Immature natural killer cell (primary cell): Measurements from ENCODE around the gene CPEB3. TPM values are rescaled to one million over a fixed set of nuclear protein-coding genes. Genes with fewer than 3 reads are reported as not detected.
"Not testable (repeated sequence)": the region's sequence is repeated elsewhere in the genome, so short reads cannot be mapped to it uniquely, and the experiment has no call there.

ENCODE experiments used
- DNase-seq, 3 donors: peaks; one replicate each; pipeline ENCODE4 v3.0.0; 2022; ENCODE audit warnings: mixed read lengths in 1 of 3
- H3K27ac Mint-ChIP-seq, 6 donors: one replicate each; pipeline ENCODE4 v1.8.0; 2020; ENCODE audit warnings: mixed read lengths in 6 of 6, mild to moderate bottlenecking in 5 of 6, inconsistent platforms in 4 of 6, moderate library complexity in 3 of 6
- H3K27me3 Mint-ChIP-seq, 3 donors: one replicate each; pipeline ENCODE4 v1.8.0; 2020 to 2021; ENCODE audit warnings: low read depth in 3 of 3, mild to moderate bottlenecking in 3 of 3, mixed read lengths in 3 of 3, moderate library complexity in 3 of 3, inconsistent platforms in 1 of 3
- H3K36me3 Mint-ChIP-seq, 3 donors: one replicate each; pipeline ENCODE4 v1.8.0; 2020; ENCODE audit warnings: mixed read lengths in 3 of 3, inconsistent platforms in 2 of 3, mild to moderate bottlenecking in 2 of 3
- H3K4me1 Mint-ChIP-seq, 2 donors: one replicate each; pipeline ENCODE4 v1.8.0; 2020; ENCODE audit warnings: inconsistent platforms in 2 of 2, mild to moderate bottlenecking in 2 of 2, mixed read lengths in 2 of 2, moderate library complexity in 1 of 2
- H3K4me3 Mint-ChIP-seq, 5 donors: one replicate each; pipeline ENCODE4 v1.8.0; 2020; ENCODE audit warnings: mild to moderate bottlenecking in 5 of 5, mixed read lengths in 5 of 5, inconsistent platforms in 3 of 5, moderate library complexity in 3 of 5
- H3K9me3 Mint-ChIP-seq, 6 donors: one replicate each; pipeline ENCODE4 v1.8.0; 2020; ENCODE audit warnings: mild to moderate bottlenecking in 6 of 6, mixed read lengths in 6 of 6, inconsistent platforms in 4 of 6, moderate library complexity in 3 of 6
- polyA plus RNA-seq, 3 donors: library from polyadenylated mRNA; unstranded; fragments of 300-500 nt; fragmentation: Illumina TruSeq; gene quantifications; one replicate each; pipeline ENCODE4 v1.2.3, GENCODE V29; 2021

The CPEB3 gene
- polyA plus RNA-seq, 3 donors from 2014 or later, result 0.63 to 1.1 TPM; not detected in 1

DNA sequence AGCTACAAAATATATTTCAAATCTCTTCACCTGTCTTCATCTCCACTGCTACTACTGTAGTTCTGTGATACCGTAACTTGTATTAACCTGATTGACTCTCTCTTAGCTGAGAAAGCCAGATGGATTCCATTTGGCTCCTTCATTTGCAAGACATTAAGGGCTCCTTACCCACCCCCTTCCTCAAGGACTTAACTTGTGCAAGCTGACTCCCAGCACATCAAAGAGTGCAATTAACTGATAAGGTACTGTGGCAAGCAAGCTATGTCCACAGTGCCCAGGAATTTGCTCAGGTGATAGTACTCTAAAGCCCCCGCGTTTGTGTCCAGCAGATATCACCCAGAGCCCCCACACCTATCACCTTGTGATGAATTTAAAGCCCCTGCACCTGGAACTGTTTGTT is 257.8 kb downstream of the CPEB3 start:
- not testable (repeated sequence) for H3K4me3 Mint-ChIP-seq, DNase-seq, H3K9me3 Mint-ChIP-seq, H3K4me1 Mint-ChIP-seq, H3K27me3 Mint-ChIP-seq
- H3K36me3 Mint-ChIP-seq, result peaks cover 22 to 32% (median 29%) of the 10 kb centered on the region in 3 donors
- H3K27ac Mint-ChIP-seq, result peak overlapping the region in 2 of 6 donors; percentile 34 to 68

DNA sequence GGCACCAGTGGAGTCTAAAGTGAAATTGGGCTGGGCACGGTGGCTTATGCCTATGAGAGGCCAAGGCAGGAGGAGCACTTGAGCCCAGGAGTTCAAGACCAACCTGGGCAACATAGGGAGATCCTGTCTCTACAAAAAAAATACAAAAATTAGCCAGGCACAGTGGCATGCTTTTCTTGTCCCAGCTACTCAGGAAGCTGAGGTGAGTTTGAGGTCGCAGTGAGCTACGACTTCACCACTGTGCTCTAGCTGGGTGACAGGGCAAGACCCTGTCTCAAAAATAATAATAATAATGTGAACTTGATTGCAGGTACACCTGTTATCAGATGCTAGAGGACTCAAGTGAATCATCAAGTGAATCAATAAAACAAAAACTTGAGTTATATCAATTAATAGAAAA is 259.3 kb downstream of the CPEB3 start:
- DNase-seq, result no peak
- H3K4me1 Mint-ChIP-seq, result no peaks in the 10 kb centered on the region
- H3K27ac Mint-ChIP-seq, result no peak overlapping the region
- no peaks in the 10 kb centered on the region for H3K9me3 Mint-ChIP-seq
- H3K36me3 Mint-ChIP-seq, result peaks cover 36 to 39% (median 36%) of the 10 kb centered on the region in 3 donors
- no peak overlapping the region for H3K4me3 Mint-ChIP-seq
- peaks cover 0 to 1% (median 0%) of the 10 kb centered on the region in 3 donors for H3K27me3 Mint-ChIP-seq

- Mint-ChIP-seq H3K27ac (peak overlapping the region in 1 of 6 donors; percentile 49), H3K27me3 (no peaks in the 10 kb centered on the region)
Measured at GRCh38 chr10:92027141-92027540, 263.7 kb downstream of the CPEB3 start.

GRCh38 chr10:92025340-92025739 is 265.5 kb downstream of the CPEB3 start:
- peaks cover 22 to 49% (median 32%) of the 10 kb centered on the region in 3 donors for H3K36me3 Mint-ChIP-seq
- H3K27me3 Mint-ChIP-seq, DNase-seq, H3K27ac Mint-ChIP-seq, H3K4me1 Mint-ChIP-seq, H3K4me3 Mint-ChIP-seq, H3K9me3 Mint-ChIP-seq: not testable (repeated sequence)

More at GRCh38 chr10:92027141-92027540, 263.7 kb downstream of the CPEB3 start:
- Mint-ChIP-seq H3K4me1 (no peaks in the 10 kb centered on the region), H3K36me3 (peaks cover 23 to 49% (median 23%) of the 10 kb centered on the region in 3 donors), H3K9me3 (no peaks in the 10 kb centered on the region), H3K4me3 (no peak overlapping the region)
- no peak for DNase-seq

- Mint-ChIP-seq H3K36me3 (peaks cover 23 to 53% (median 35%) of the 10 kb centered on the region in 3 donors), H3K27me3 (no peaks in the 10 kb centered on the region), H3K9me3 (no peaks in the 10 kb centered on the region), H3K27ac (no peak overlapping the region), H3K4me1 (no peaks in the 10 kb centered on the region), H3K4me3 (no peak overlapping the region)
- DNase-seq, result no peak
Measured at GRCh38 chr10:92024700-92025099, 266.2 kb downstream of the CPEB3 start.

DNA sequence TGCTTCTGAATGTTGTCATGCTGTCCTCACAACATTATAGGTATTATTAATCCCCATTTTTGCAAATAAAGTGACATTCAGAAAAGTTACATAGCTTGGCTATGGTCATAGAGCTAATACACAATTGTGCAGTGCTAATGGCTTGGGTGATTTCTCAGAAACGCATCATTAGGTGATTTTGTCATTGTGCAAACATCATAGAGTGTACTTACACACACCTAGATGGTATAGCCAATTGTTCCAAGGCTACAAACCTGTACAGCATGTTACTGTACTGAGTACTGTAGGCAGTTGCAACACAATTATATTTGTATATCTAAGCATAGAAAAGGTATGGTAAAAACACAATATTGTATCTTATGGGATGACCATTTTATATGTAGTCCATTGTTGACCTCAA is 276.3 kb downstream of the CPEB3 start:
- H3K36me3 Mint-ChIP-seq, result peaks cover 28 to 40% (median 35%) of the 10 kb centered on the region in 3 donors
- no peaks in the 10 kb centered on the region for H3K9me3 Mint-ChIP-seq
- peaks cover 0 to 1% (median 0%) of the 10 kb centered on the region in 3 donors for H3K27me3 Mint-ChIP-seq
- DNase-seq, result no peak
- peaks cover 12 to 20% of the 10 kb centered on the region in 2 donors for H3K4me1 Mint-ChIP-seq
- no peak overlapping the region for H3K27ac Mint-ChIP-seq
- no peak overlapping the region for H3K4me3 Mint-ChIP-seq

GRCh38 chr10:92011560-92012214 is 279.2 kb downstream of the CPEB3 start:
- Mint-ChIP-seq H3K4me3 (no peak overlapping the region), H3K9me3 (no peaks in the 10 kb centered on the region), H3K27ac (peak overlapping the region in 3 of 6 donors; percentile 3 to 33 (median 14)), H3K4me1 (peaks cover 25 to 42% of the 10 kb centered on the region in 2 donors), H3K27me3 (peaks cover 0 to 2% (median 0%) of the 10 kb centered on the region in 3 donors), H3K36me3 (peaks cover 11 to 24% (median 23%) of the 10 kb centered on the region in 3 donors)
- no peak for DNase-seq

DNA sequence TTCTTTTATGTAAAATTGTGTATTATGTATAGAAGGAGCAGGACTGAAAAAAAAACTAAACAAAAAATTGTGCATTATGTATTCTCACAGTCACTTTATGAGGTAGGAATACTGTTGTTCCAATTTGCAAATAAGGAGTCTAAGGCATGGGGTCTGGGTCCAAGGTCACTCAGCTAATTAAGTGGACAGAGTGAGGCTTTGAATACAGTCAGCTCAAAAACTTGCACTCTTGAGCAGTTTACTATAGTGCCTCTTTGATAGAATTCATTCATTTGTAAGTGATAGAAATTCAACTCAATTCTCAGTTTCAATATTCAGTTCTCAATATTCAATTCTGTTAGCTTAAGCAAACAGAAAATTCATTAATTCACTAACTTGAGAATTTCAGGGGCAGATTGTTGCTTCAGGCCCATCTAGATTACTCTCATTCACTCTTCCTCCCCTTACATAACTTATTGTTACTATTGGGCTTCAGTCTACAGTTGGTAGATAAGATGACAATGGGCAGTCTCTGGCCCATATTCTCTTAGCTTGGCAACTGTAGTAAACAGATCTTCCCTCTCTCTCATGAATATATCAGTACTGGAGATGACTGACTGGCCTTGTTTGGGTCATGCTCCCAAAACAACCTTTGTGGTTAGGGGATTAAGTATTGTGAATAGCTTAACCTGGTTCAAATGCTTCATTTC is 280.7 kb downstream of the CPEB3 start:
- Mint-ChIP-seq H3K4me3 (no peak overlapping the region), H3K36me3 (peaks cover 13 to 31% (median 25%) of the 10 kb centered on the region in 3 donors), H3K27me3 (peaks cover 0 to 2% (median 0%) of the 10 kb centered on the region in 3 donors), H3K4me1 (peaks cover 25 to 42% of the 10 kb centered on the region in 2 donors), H3K27ac (peak overlapping the region in 3 of 6 donors; percentile 40 to 67 (median 66)), H3K9me3 (no peaks in the 10 kb centered on the region)
- DNase-seq, result no peak

GRCh38 chr10:92009445-92009844 is 281.4 kb downstream of the CPEB3 start:
- Mint-ChIP-seq H3K27me3 (peaks cover 0 to 2% (median 0%) of the 10 kb centered on the region in 3 donors), H3K36me3 (peaks cover 19 to 31% (median 30%) of the 10 kb centered on the region in 3 donors), H3K4me1 (peaks cover 25 to 42% of the 10 kb centered on the region in 2 donors), H3K9me3 (no peaks in the 10 kb centered on the region), H3K27ac (peak overlapping the region in 5 of 6 donors; percentile 7 to 66 (median 44)), H3K4me3 (peak overlapping the region in 3 of 5 donors; percentile 2 to 67 (median 64))
- no peak for DNase-seq

DNA sequence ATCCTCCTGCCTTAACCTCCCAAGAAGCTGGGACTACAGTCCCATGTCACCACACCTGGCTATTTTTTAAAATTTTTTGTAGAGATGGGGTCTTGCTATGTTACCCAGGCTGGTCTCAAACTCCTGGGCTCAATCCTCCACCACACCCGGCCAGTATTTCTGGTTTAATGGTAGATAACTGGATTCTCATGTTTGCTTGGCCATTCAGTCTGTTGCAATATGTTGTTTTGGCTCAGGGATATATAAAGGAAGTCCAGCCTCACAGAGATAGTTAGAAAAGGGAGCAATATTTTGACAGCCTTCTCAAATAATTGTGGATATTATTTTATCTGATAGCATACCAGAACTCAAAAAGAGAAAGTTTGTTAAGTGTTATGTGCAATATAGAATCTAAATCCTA is 284.9 kb downstream of the CPEB3 start:
- Mint-ChIP-seq H3K27me3 (peaks cover 0 to 2% (median 0%) of the 10 kb centered on the region in 3 donors), H3K36me3 (peaks cover 21 to 38% (median 34%) of the 10 kb centered on the region in 3 donors), H3K9me3 (no peaks in the 10 kb centered on the region), H3K27ac (no peak overlapping the region), H3K4me3 (no peak overlapping the region), H3K4me1 (peaks cover 22 to 36% of the 10 kb centered on the region in 2 donors)
- no peak for DNase-seq

- Mint-ChIP-seq H3K9me3 (no peaks in the 10 kb centered on the region), H3K4me3 (no peak overlapping the region), H3K4me1 (peaks cover 16 to 23% of the 10 kb centered on the region in 2 donors), H3K36me3 (peaks cover 26 to 57% (median 39%) of the 10 kb centered on the region in 3 donors), H3K27me3 (no peaks in the 10 kb centered on the region), H3K27ac (no peak overlapping the region)
- DNase-seq, result no peak
Measured at GRCh38 chr10:92003258-92003657, 287.6 kb downstream of the CPEB3 start.

GRCh38 chr10:92001995-92002394 is 288.9 kb downstream of the CPEB3 start:
- Mint-ChIP-seq H3K9me3 (no peaks in the 10 kb centered on the region), H3K36me3 (peaks cover 28 to 66% (median 50%) of the 10 kb centered on the region in 3 donors), H3K4me1 (peaks cover 14 to 16% of the 10 kb centered on the region in 2 donors), H3K27ac (no peak overlapping the region), H3K27me3 (no peaks in the 10 kb centered on the region), H3K4me3 (no peak overlapping the region)
- DNase-seq, result no peak

- Mint-ChIP-seq H3K27me3 (no peaks in the 10 kb centered on the region), H3K4me1 (peaks cover 14 to 16% of the 10 kb centered on the region in 2 donors), H3K36me3 (peaks cover 28 to 69% (median 50%) of the 10 kb centered on the region in 3 donors), H3K4me3 (no peak overlapping the region), H3K27ac (no peak overlapping the region), H3K9me3 (no peaks in the 10 kb centered on the region)
- no peak for DNase-seq
Measured at GRCh38 chr10:92001581-92001980, 289.3 kb downstream of the CPEB3 start.
